PC-9 (cell line): ENCODE data around the gene ATG5. TPM values are rescaled to one million over a fixed set of nuclear protein-coding genes. Genes with fewer than 3 reads are reported as not detected.

Source experiments
- BruUV-seq: library from RNA; stranded (reverse); fragments of 400-500 nt; replicated peaks from 2 replicates; lab custom pipeline; 2021; lab: Mats Ljungman, UMichigan
- CTCF ChIA-PET: fragments of 300-600 bp; sonication (Branson Sonifier 250); formaldehyde crosslinking; loops from one replicate; lab custom pipeline; 2022; ENCODE audit warnings: antibody characterized with exemption; lab: Charles Lee
- POLR2A ChIA-PET: fragments of 300-600 bp; sonication (Branson Sonifier 250); formaldehyde crosslinking; loops from one replicate; lab custom pipeline; 2022; ENCODE audit warnings: antibody characterized with exemption; ENCODE audit not compliant: unreplicated experiment; lab: Charles Lee
- DNase-seq, 2 experiments: peaks; one replicate each; pipeline versions ENCODE4 v3.0.0 to v3.0.0-alpha.2; 2015 to 2022; ENCODE audit warnings: mixed read lengths in 1 of 2
- H2AFZ ChIP-seq: fragments of 200-600 bp; sonication (generic); 2 replicates; pipeline ENCODE4 v1.8.1; 2017; ENCODE audit warnings: antibody characterized with exemption
- H3F3A ChIP-seq: fragments of 200-600 bp; sonication (generic); 2 replicates; pipeline ENCODE4 v1.8.1; 2017; ENCODE audit warnings: antibody characterized with exemption, mild to moderate bottlenecking, low read depth; ENCODE audit not compliant: insufficient read depth
- H3K27ac ChIP-seq: fragments of 200-600 bp; sonication (generic); 2 replicates; pipeline ENCODE4 v1.6.1; 2016; ENCODE audit warnings: mixed run types
- H3K27me3 ChIP-seq: fragments of 200-600 bp; sonication (generic); 2 replicates; pipeline ENCODE4 v1.6.1; 2016; ENCODE audit warnings: low read depth, mixed run types; ENCODE audit not compliant: insufficient read depth
- H3K36me3 ChIP-seq: fragments of 200-600 bp; sonication (generic); 2 replicates; pipeline ENCODE4 v1.6.1; 2016; ENCODE audit warnings: low read depth, mixed run types
- H3K4me1 ChIP-seq: fragments of 200-600 bp; sonication (generic); replicated peaks from 2 replicates; pipeline ENCODE4 v1.6.1; 2016; ENCODE audit warnings: mixed run types; ENCODE audit not compliant: insufficient read depth
- H3K4me2 ChIP-seq: fragments of 200-600 bp; sonication (generic); 2 replicates; pipeline ENCODE4 v1.6.1; 2017; ENCODE audit warnings: mixed run types
- H3K4me3 ChIP-seq: fragments of 200-600 bp; sonication (generic); 2 replicates; pipeline ENCODE4 v1.6.1; 2016; ENCODE audit warnings: mixed run types
- H3K79me2 ChIP-seq: fragments of 200-600 bp; sonication (generic); 2 replicates; pipeline ENCODE4 v1.6.1; 2017; ENCODE audit warnings: low read depth, mixed run types
- H3K9me2 ChIP-seq: fragments of 200-600 bp; sonication (generic); 2 replicates; pipeline ENCODE4 v1.8.1; 2017; ENCODE audit warnings: mild to moderate bottlenecking; ENCODE audit not compliant: insufficient read depth
- H3K9me3 ChIP-seq: fragments of 200-600 bp; sonication (generic); 2 replicates; pipeline ENCODE4 v1.8.1; 2016; ENCODE audit warnings: low read depth; ENCODE audit not compliant: insufficient read depth
- H4K20me1 ChIP-seq: fragments of 200-600 bp; sonication (generic); 2 replicates; pipeline ENCODE4 v1.8.1; 2017; ENCODE audit not compliant: insufficient read depth
- CTCF ChIP-seq: fragments of 200-600 bp; sonication (generic); conservative IDR thresholded peaks from 2 replicates; pipeline ENCODE4 v1.6.1; 2017; ENCODE audit warnings: mixed run types, antibody characterized with exemption, mild to moderate bottlenecking, moderate library complexity
- EZH2 ChIP-seq: fragments of 200-600 bp; sonication (generic); IDR thresholded peaks from 2 replicates; pipeline ENCODE4 v1.8.0; 2017; ENCODE audit warnings: antibody characterized with exemption, low read depth
- intact Hi-C: fragments of 100-400 bp; cut with micrococcal nuclease; formaldehyde crosslinking; loops from one replicate; pipeline ENCODE4 v1.10.0; 2022; ENCODE audit not compliant: unreplicated experiment
- total RNA-seq: library from RNA; stranded (reverse); gene quantifications from 2 replicates; pipeline ENCODE4 v1.2.3, GENCODE V29; 2021

ATG5 gene
- total RNA-seq, 1 experiment from 2014 or later, result 39.8 TPM

- no TSS peak for BruUV-seq
- H4K20me1 ChIP-seq, result no peaks in the 10 kb centered on the region
- CTCF ChIA-PET, result interaction anchor here (0.6 to 0.7 kb wide), 2 partner anchors 13 to 158 kb away, joined by 3 to 4 read pairs; no protein-coding TSS in a partner anchor
- H3F3A ChIP-seq, result peaks cover 18% of the 10 kb centered on the region
- no peaks in the 10 kb centered on the region for H3K27me3 ChIP-seq
- H3K9me2 ChIP-seq, result no peaks in the 10 kb centered on the region
- no peaks in the 10 kb centered on the region for H3K9me3 ChIP-seq
- peak overlapping the region; percentile 58 for H3K4me2 ChIP-seq
- TF ChIP-seq CTCF (no peak), EZH2 (no peak)
- peak; percentile 4 to 94 for DNase-seq
- peak overlapping the region; percentile 92 for H3K27ac ChIP-seq
- peaks cover 17% of the 10 kb centered on the region; the same call in 1 of the 2 replicates for H3K36me3 ChIP-seq
- intact Hi-C loops, result loop anchor here (1.0 to 5.0 kb wide), 3 partner anchors 48 to 76 kb away; no protein-coding TSS in a partner anchor
- 0 out of 2 replicates have a peak overlapping the region, but pooled peaks have one; percentile 10 for H3K4me3 ChIP-seq
- H3K4me1 ChIP-seq, result peaks cover 25% of the 10 kb centered on the region
- no peak overlapping the region for H2AFZ ChIP-seq
- H3K79me2 ChIP-seq, result peaks cover 12% of the 10 kb centered on the region; the same call in 1 of the 2 replicates
- POLR2A ChIA-PET, result interaction anchor here (0.6 to 0.8 kb wide), 4 partner anchors 57 to 141 kb away, joined by 4 to 8 read pairs (median 4); no protein-coding TSS in a partner anchor
These were observed 130.3 kb downstream of the ATG5 start for GRCh38 chr6:106194949-106195921.

GRCh38 chr6:106192824-106193223 lies 132.7 kb downstream of the ATG5 start:
- peaks cover 12% of the 10 kb centered on the region; the same call in 1 of the 2 replicates for H3K79me2 ChIP-seq
- peaks cover 25% of the 10 kb centered on the region for H3K4me1 ChIP-seq
- no peaks in the 10 kb centered on the region for H3K27me3 ChIP-seq
- no peak overlapping the region for H2AFZ ChIP-seq
- no peak for DNase-seq
- no peak for TF ChIP-seq EZH2
- no peak for TF ChIP-seq CTCF
- H3K4me3 ChIP-seq, result no peak overlapping the region
- no peak overlapping the region for H3K27ac ChIP-seq
- POLR2A ChIA-PET, result no interaction called here
- H3K9me3 ChIP-seq, result no peaks in the 10 kb centered on the region
- intact Hi-C loops, result no loop called here
- H3K9me2 ChIP-seq, result no peaks in the 10 kb centered on the region
- H4K20me1 ChIP-seq, result no peaks in the 10 kb centered on the region
- no peak overlapping the region for H3K4me2 ChIP-seq
- H3F3A ChIP-seq, result peaks cover 18% of the 10 kb centered on the region
- CTCF ChIA-PET, result interaction anchor here (1.2 kb wide), 1 partner anchor 38 kb away, joined by 3 read pairs; no protein-coding TSS in a partner anchor
- no TSS peak for BruUV-seq
- H3K36me3 ChIP-seq, result peaks cover 11% of the 10 kb centered on the region; the same call in 1 of the 2 replicates

GRCh38 chr6:106188104-106188794 lies 137.3 kb downstream of the ATG5 start:
- Histone ChIP-seq H3K4me2 (no peak overlapping the region), H2AFZ (no peak overlapping the region), H3K36me3 (peaks cover 12% of the 10 kb centered on the region; the same call in 1 of the 2 replicates), H3F3A (no peaks in the 10 kb centered on the region), H3K27ac (no peak overlapping the region), H3K4me1 (no peaks in the 10 kb centered on the region), H3K9me3 (no peaks in the 10 kb centered on the region), H4K20me1 (no peaks in the 10 kb centered on the region), H3K27me3 (no peaks in the 10 kb centered on the region), H3K4me3 (no peak overlapping the region), H3K79me2 (0 out of 2 replicates have a peak, but pooled peaks cover 5% of the 10 kb centered on the region), H3K9me2 (no peaks in the 10 kb centered on the region)
- BruUV-seq, result no TSS peak
- ChIA-PET POLR2A (no interaction called here), CTCF (no interaction called here)
- no peak for TF ChIP-seq EZH2
- no peak for TF ChIP-seq CTCF
- no peak for DNase-seq
- intact Hi-C loops, result no loop called here
